ENCODE results near the gene STRA6. TPM values are rescaled to one million over a fixed set of nuclear protein-coding genes. Genes with fewer than 3 reads are reported as not detected.
A peak's percentile ranks its signal among the peaks of the same experiment; 100 is the strongest.

The STRA6 gene
- total RNA-seq, 1 donor from 2014 or later: not detected

- intact Hi-C loops (cut with DNase I): no loop called here
- Histone ChIP-seq H3K36me3 (peaks cover 0 to 7% of the 10 kb centered on the region in 2 donors), H3K9me3 (no peaks in the 10 kb centered on the region), H3K4me1 (peaks cover 43 to 65% of the 10 kb centered on the region in 2 donors), H3K4me3 (peak overlapping the region; percentile 51 to 57), H3K27ac (peak overlapping the region; percentile 83 to 85), H3K27me3 (no peaks in the 10 kb centered on the region)
- no peak for TF ChIP-seq CTCF (IDR thresholded peaks at IDR 0.05)
- DNase-seq (ENCODE audit: low spot score in 2 of 2): no peak
These were observed 28.2 kb downstream of the STRA6 start for GRCh38 chr15:74174219-74174957.

GRCh38 chr15:74173380-74174218 lies 29.0 kb downstream of the STRA6 start, which contains the start of gene ISLR:
TSS of gene ISLR (plus strand) at chr15:74173710. CDS start at chr15:74174859, 1,149 bp downstream.
- Histone ChIP-seq H3K27ac (peak within 1 kb of the TSS; percentile 83 to 85), H3K36me3 (peaks cover 0 to 7% of the 10 kb centered on the region in 2 donors), H3K9me3 (no peaks in the 10 kb centered on the region), H3K4me3 (peak within 1 kb of the TSS; percentile 51 to 57), H3K27me3 (no peaks in the 10 kb centered on the region), H3K4me1 (peaks cover 37 to 61% of the 10 kb centered on the region in 2 donors)
- intact Hi-C loops (cut with DNase I): loop anchor here (2.0 kb wide), 1 partner anchor 17 kb away; no protein-coding TSS in a partner anchor
- no peak for DNase-seq (ENCODE audit: low spot score in 2 of 2)
- no peak for TF ChIP-seq CTCF (IDR thresholded peaks at IDR 0.05)

- Histone ChIP-seq H3K36me3 (peaks cover 0 to 7% of the 10 kb centered on the region in 2 donors), H3K27me3 (no peaks in the 10 kb centered on the region), H3K9me3 (no peaks in the 10 kb centered on the region), H3K27ac (peak overlapping the region; percentile 83 to 85), H3K4me3 (peak overlapping the region; percentile 24 to 57), H3K4me1 (peaks cover 32 to 54% of the 10 kb centered on the region in 2 donors)
- no peak for TF ChIP-seq CTCF (IDR thresholded peaks at IDR 0.05)
- intact Hi-C loops (cut with DNase I): loop anchor here (2.0 kb wide), 1 partner anchor 16 kb away; no protein-coding TSS in a partner anchor
- DNase-seq (ENCODE audit: low spot score in 2 of 2): peak in 1 of 2 donors; percentile 81
These were observed 29.7 kb downstream of the STRA6 start for GRCh38 chr15:74172701-74173379.

- peak overlapping the region; percentile 83 to 85 for H3K27ac ChIP-seq
- DNase-seq (ENCODE audit: low spot score in 2 of 2): no peak
These were observed 30.5 kb downstream of the STRA6 start for GRCh38 chr15:74171965-74172541.

More at GRCh38 chr15:74171965-74172541, 30.5 kb downstream of the STRA6 start:
- no peaks in the 10 kb centered on the region for H3K9me3 ChIP-seq
- no peak for TF ChIP-seq CTCF (IDR thresholded peaks at IDR 0.05)
- peak overlapping the region in 1 of 2 donors; percentile 57 for H3K4me3 ChIP-seq
- intact Hi-C loops (cut with DNase I): loop anchor here (2.0 kb wide), 1 partner anchor 15 kb away; no protein-coding TSS in a partner anchor
- no peaks in the 10 kb centered on the region for H3K27me3 ChIP-seq
- peaks cover 27 to 48% of the 10 kb centered on the region in 2 donors for H3K4me1 ChIP-seq
- peaks cover 0 to 7% of the 10 kb centered on the region in 2 donors for H3K36me3 ChIP-seq
